Measurements from ENCODE around the gene ATP6V0E1.
"Not testable (repeated sequence)": the region's sequence is repeated elsewhere in the genome, so short reads cannot be mapped to it uniquely, and the experiment has no call there.

The ATP6V0E1 gene

GRCh38 chr5:173025651-173026050 is 42.1 kb downstream of the ATP6V0E1 start:
- Mint-ChIP-seq H3K27me3 (ENCODE audit: low read depth) (no peaks in the 10 kb centered on the region), H3K36me3 (ENCODE audit: low read depth) (peaks cover 28% of the 10 kb centered on the region), H3K4me3 (no peak overlapping the region), H3K4me1 (ENCODE audit: low read depth) (no peaks in the 10 kb centered on the region), H3K9me3 (no peaks in the 10 kb centered on the region), H3K27ac (no peak overlapping the region)

- Mint-ChIP-seq H3K27ac (no peak overlapping the region), H3K27me3 (ENCODE audit: low read depth) (no peaks in the 10 kb centered on the region), H3K4me3 (no peak overlapping the region), H3K4me1 (ENCODE audit: low read depth) (no peaks in the 10 kb centered on the region), H3K36me3 (ENCODE audit: low read depth) (peaks cover 13% of the 10 kb centered on the region), H3K9me3 (no peaks in the 10 kb centered on the region)
Measured at GRCh38 chr5:173027905-173028304, 44.3 kb downstream of the ATP6V0E1 start.

DNA sequence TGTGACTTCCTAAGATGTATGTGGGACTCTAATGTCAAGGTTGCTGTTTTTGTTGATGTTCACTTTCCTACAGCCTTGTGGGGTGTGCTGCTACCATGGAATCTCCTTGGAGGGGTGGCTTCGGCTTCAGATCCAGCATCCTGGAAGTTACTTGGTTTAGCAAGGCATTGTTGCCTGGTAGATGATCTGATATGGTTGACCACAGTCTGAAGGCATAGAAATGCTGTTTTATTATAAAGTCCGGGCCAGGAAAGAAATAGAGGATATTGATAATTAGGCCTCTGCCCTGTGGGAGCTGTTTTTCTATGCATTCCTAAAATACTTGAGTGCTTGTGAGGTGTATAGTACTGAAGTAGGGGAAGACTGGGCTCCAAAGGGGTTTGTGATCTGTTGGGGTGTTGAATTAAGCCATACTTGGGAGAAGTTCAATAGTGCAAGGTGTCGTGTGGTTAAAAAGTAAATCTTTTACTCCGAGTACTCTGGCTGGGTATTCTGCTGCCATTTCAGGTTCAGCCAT is 45.3 kb downstream of the ATP6V0E1 start:
- Mint-ChIP-seq H3K9me3 (no peaks in the 10 kb centered on the region), H3K4me3 (no peak overlapping the region), H3K27me3 (ENCODE audit: low read depth) (no peaks in the 10 kb centered on the region), H3K4me1 (ENCODE audit: low read depth) (peaks cover 4% of the 10 kb centered on the region), H3K27ac (no peak overlapping the region), H3K36me3 (ENCODE audit: low read depth) (peaks cover 8% of the 10 kb centered on the region)

DNA sequence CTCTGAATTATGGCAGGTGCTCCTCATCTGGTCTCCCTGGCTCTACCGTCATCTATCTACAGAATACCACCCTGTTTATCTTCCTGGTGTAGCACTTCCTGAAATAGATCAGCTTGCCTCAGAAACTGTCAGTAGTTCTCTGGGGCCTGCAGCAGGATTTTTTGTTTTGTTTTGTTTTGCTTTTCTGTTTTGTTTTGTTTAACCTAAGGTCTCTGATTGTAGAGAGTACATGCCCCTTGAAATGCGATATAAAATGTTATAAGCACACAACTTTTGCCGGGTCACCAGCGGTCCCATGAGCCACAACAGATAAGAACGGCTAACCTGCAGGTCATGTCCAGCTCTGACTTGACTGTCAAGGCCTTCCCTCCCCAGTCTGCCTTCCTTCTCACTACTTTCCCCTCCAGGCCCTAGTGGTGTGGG is 45.9 kb downstream of the ATP6V0E1 start:
- Mint-ChIP-seq H3K4me3 (no peak overlapping the region), H3K27ac (no peak overlapping the region), H3K9me3 (no peaks in the 10 kb centered on the region), H3K27me3 (ENCODE audit: low read depth) (no peaks in the 10 kb centered on the region), H3K4me1 (ENCODE audit: low read depth) (peaks cover 9% of the 10 kb centered on the region), H3K36me3 (ENCODE audit: low read depth) (peaks cover 8% of the 10 kb centered on the region)

DNA sequence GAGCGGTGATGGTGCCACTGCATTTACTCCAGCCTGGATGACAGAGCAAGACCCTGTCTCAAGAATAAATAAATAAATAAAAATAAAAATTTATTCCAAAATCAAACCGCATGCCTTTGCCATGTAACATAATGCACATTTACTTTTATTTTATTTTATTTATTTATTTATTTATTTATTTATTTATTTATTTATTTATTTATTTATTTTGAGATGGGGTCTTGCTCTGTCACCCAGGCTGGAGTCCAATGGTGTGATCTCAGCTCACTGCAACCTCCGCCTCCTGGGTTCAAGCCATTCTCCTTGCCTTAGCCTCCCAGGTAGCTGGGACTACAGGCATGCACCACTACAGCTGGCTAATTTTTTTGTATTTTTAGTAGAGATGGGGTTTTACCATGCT is 48.5 kb downstream of the ATP6V0E1 start:
- H3K4me1 Mint-ChIP-seq (ENCODE audit: low read depth): peaks cover 30% of the 10 kb centered on the region
- not testable (repeated sequence) for H3K27ac Mint-ChIP-seq; H3K9me3 Mint-ChIP-seq; H3K27me3 Mint-ChIP-seq (ENCODE audit: low read depth); H3K4me3 Mint-ChIP-seq
- H3K36me3 Mint-ChIP-seq (ENCODE audit: low read depth): peaks cover 18% of the 10 kb centered on the region

DNA sequence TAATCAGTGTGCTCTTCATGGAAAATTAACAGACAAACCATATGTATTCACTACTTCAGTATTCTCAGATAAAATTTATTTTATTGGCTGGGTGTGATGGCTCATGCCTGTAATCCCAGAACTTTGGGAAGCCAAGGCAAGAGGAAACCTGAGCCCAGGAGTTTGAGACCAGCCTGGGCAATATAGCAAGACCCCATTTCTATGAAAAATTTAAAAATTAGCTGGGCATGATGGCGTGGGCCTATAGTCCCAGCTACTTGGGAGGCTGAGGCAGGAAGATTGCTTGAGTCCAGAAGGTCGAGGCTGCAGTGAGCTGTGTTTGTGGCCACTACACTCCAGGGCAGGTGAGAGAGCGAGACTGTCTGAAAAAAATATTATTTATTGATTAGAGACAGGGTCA is 49.2 kb downstream of the ATP6V0E1 start:
- H3K27me3 Mint-ChIP-seq (ENCODE audit: low read depth): no peaks in the 10 kb centered on the region
- H3K4me1 Mint-ChIP-seq (ENCODE audit: low read depth): peaks cover 32% of the 10 kb centered on the region
- no peak overlapping the region for H3K27ac Mint-ChIP-seq

DNA sequence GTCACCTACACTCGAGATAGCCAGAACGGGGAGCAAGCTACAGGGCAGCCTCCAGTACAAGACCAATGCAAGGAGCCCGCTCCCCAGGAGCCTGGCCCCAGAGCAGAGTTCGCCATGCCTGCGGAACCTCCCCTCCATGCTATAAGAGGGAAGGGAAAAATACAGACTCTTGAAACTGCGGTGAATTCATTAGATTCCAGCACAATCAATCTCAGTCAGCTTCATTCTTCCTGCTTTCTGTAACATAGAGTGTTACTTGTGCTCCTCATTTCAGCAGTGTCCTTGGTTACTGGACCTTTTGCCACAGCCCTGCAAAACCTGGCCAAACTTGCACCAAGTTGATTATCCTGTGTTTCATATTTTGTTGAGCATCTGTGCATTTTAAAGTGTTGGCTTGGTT is 50.4 kb downstream of the ATP6V0E1 start:
- Mint-ChIP-seq H3K36me3 (ENCODE audit: low read depth) (peaks cover 16% of the 10 kb centered on the region), H3K9me3 (no peaks in the 10 kb centered on the region), H3K27me3 (ENCODE audit: low read depth) (no peaks in the 10 kb centered on the region), H3K4me1 (ENCODE audit: low read depth) (peaks cover 32% of the 10 kb centered on the region), H3K27ac (peak overlapping the region; percentile 28), H3K4me3 (no peak overlapping the region)

More for the DNA sequence above, 49.2 kb downstream of the ATP6V0E1 start:
- peaks cover 19% of the 10 kb centered on the region for H3K36me3 Mint-ChIP-seq (ENCODE audit: low read depth)
- no peak overlapping the region for H3K4me3 Mint-ChIP-seq
- no peaks in the 10 kb centered on the region for H3K9me3 Mint-ChIP-seq

DNA sequence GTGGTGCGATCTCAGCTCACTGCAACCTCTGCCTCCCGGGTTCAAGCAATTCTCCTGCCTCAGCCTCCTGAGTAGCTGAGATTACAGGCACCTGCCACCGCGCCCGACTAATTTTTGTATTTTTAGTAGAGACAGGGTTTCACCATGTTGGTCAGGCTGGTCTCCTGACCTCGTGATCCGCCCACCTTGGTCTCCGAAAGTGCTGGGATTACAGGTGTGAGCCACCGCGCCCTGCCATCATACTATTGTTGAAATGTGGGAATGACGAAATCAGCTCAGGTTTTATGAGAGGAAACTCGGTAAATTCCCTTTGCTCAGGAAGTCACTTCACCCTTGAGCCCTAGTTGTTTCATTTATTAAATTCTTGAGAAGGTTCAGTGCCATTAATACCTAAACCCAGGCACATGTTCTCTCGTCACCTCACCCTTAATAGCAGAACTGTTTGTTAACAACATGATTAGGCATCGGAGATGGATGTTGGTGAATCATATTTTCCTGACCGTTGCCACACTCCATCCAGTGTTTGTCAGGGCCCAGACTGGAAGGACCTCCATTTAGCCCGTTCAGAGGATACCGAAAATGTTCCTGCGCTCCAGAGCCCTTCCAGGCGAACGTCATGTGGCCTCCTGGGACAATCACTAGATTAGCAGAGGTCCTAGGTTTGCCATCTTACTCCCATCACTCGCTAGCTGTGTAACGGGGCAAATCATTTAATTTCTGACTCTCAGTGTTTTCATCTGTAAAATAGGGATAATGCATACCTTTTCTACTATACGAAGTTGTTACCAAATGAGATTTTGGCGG is 52.5 kb downstream of the ATP6V0E1 start:
- Mint-ChIP-seq H3K27me3 (ENCODE audit: low read depth) (no peaks in the 10 kb centered on the region), H3K9me3 (no peaks in the 10 kb centered on the region), H3K4me1 (ENCODE audit: low read depth) (peaks cover 41% of the 10 kb centered on the region), H3K4me3 (peak overlapping the region; percentile 84), H3K36me3 (ENCODE audit: low read depth) (peaks cover 16% of the 10 kb centered on the region), H3K27ac (peak overlapping the region; percentile 95)

DNA sequence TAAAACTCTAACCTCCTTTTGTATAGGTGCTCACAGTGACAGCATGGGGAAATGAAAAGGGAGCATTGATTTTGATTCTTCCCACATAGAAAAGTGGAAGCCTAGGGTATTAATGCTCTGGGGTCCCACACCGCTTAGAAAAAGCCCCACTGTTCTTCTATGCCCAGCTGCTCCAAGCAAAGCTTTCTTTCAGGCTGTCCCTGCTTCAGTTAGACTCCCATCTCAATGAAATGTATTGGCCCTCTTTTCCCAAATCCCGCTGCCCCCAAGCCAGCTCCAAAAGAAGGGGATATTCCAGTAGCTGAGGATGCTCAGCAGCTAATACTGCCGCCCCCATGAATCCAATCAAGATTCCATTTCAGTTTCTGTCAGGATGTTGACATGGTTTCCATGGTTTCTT is 55.6 kb downstream of the ATP6V0E1 start:
- Mint-ChIP-seq H3K36me3 (ENCODE audit: low read depth) (peaks cover 16% of the 10 kb centered on the region), H3K4me3 (no peak overlapping the region), H3K9me3 (no peaks in the 10 kb centered on the region), H3K27me3 (ENCODE audit: low read depth) (no peaks in the 10 kb centered on the region), H3K27ac (no peak overlapping the region), H3K4me1 (ENCODE audit: low read depth) (peaks cover 35% of the 10 kb centered on the region)

- Mint-ChIP-seq H3K27ac (no peak overlapping the region), H3K4me1 (ENCODE audit: low read depth) (peaks cover 28% of the 10 kb centered on the region), H3K4me3 (no peak overlapping the region), H3K36me3 (ENCODE audit: low read depth) (peaks cover 10% of the 10 kb centered on the region), H3K9me3 (no peaks in the 10 kb centered on the region), H3K27me3 (ENCODE audit: low read depth) (no peaks in the 10 kb centered on the region)
Measured at GRCh38 chr5:173039964-173040363, 56.4 kb downstream of the ATP6V0E1 start.

- Mint-ChIP-seq H3K36me3 (ENCODE audit: low read depth) (peaks cover 3% of the 10 kb centered on the region), H3K4me1 (ENCODE audit: low read depth) (peaks cover 10% of the 10 kb centered on the region), H3K9me3 (no peaks in the 10 kb centered on the region), H3K27me3 (ENCODE audit: low read depth) (no peaks in the 10 kb centered on the region), H3K4me3 (no peak overlapping the region), H3K27ac (no peak overlapping the region)
Measured at GRCh38 chr5:173041881-173042762, 58.6 kb downstream of the ATP6V0E1 start.

- H3K4me3 Mint-ChIP-seq: no peak overlapping the region
- no peaks in the 10 kb centered on the region for H3K36me3 Mint-ChIP-seq (ENCODE audit: low read depth)
- no peaks in the 10 kb centered on the region for H3K27me3 Mint-ChIP-seq (ENCODE audit: low read depth)
- no peaks in the 10 kb centered on the region for H3K9me3 Mint-ChIP-seq
- H3K27ac Mint-ChIP-seq: no peak overlapping the region
- peaks cover 9% of the 10 kb centered on the region for H3K4me1 Mint-ChIP-seq (ENCODE audit: low read depth)
Measured at GRCh38 chr5:173042763-173043107, 59.2 kb downstream of the ATP6V0E1 start.

DNA sequence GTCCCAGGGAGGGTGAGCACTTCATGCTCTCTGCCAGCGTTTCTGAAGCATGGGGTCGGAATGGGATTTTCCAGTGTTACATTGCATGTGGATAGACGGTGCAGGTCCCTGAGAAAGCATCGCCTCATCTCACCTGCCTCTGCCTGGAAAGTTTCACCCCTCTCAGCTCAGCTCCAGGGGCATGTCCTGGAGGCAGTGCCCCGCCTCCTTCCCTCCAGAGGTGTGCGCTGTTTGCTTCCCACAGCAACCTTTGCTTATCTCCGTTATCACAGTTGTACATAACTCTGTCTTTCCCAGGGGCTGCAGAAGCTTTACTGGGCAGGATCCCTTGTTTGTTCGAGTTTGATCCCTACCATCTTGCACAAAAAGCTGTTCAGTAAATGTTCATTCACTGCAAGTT is 61.9 kb downstream of the ATP6V0E1 start:
- Mint-ChIP-seq H3K27me3 (ENCODE audit: low read depth) (peaks cover under 1% of the 10 kb centered on the region), H3K36me3 (ENCODE audit: low read depth) (no peaks in the 10 kb centered on the region), H3K4me1 (ENCODE audit: low read depth) (no peaks in the 10 kb centered on the region)

GRCh38 chr5:173047096-173047837 is 63.7 kb downstream of the ATP6V0E1 start:
- not testable (repeated sequence) for H3K4me1 Mint-ChIP-seq (ENCODE audit: low read depth); H3K27me3 Mint-ChIP-seq (ENCODE audit: low read depth); H3K9me3 Mint-ChIP-seq; H3K4me3 Mint-ChIP-seq; H3K36me3 Mint-ChIP-seq (ENCODE audit: low read depth); H3K27ac Mint-ChIP-seq

More for the DNA sequence above, 61.9 kb downstream of the ATP6V0E1 start:
- no peak overlapping the region for H3K27ac Mint-ChIP-seq
- no peaks in the 10 kb centered on the region for H3K9me3 Mint-ChIP-seq
- no peak overlapping the region for H3K4me3 Mint-ChIP-seq
